PC-3 (cell line): Measurements from ENCODE around the gene FRAT1. TPM values are rescaled to one million over a fixed set of nuclear protein-coding genes. Genes with fewer than 3 reads are reported as not detected.

ENCODE experiments used
- ATAC-seq: fragments of 200-7000 bp; cut with Tn5 transposase; 2 replicates; pipeline ENCODE4 v1.9.1; 2020; ENCODE audit warnings: mild to moderate bottlenecking, moderate library complexity
- Bru-seq: library from RNA; stranded (reverse); fragments of 400-500 nt; gene quantifications from one replicate; lab custom pipeline; 2021; lab: Mats Ljungman, UMichigan
- BruChase-seq, 2 experiments: library from RNA; stranded (reverse); fragments of 400-500 nt; gene quantifications; one replicate each; lab custom pipeline; 2021; lab: Mats Ljungman, UMichigan
- BruUV-seq: library from RNA; stranded (reverse); fragments of 400-500 nt; replicated peaks from 2 replicates; lab custom pipeline; 2021; lab: Mats Ljungman, UMichigan
- CTCF ChIA-PET: fragments of 300-600 bp; sonication (Branson Sonifier 250); formaldehyde crosslinking; loops from one replicate; lab custom pipeline; 2022; ENCODE audit warnings: antibody characterized with exemption; lab: Charles Lee
- POLR2A ChIA-PET: fragments of 300-600 bp; sonication (Branson Sonifier 250); formaldehyde crosslinking; loops from one replicate; lab custom pipeline; 2022; ENCODE audit warnings: antibody characterized with exemption; ENCODE audit not compliant: unreplicated experiment; lab: Charles Lee
- DNase-seq: peaks from one replicate; pipeline ENCODE4 v3.0.0-alpha.2; 2015
- H2AFZ ChIP-seq: fragments of 300-600 bp; sonication (generic); 2 replicates; pipeline ENCODE4 v1.6.0; 2016; ENCODE audit warnings: antibody characterized with exemption, low read length
- H3F3A ChIP-seq: fragments of 300-600 bp; sonication (generic); one replicate; pipeline ENCODE4 v1.6.0; 2017; ENCODE audit warnings: antibody characterized with exemption, low read length, control low read depth, mild to moderate bottlenecking; ENCODE audit not compliant: unreplicated experiment
- H3K27ac ChIP-seq: fragments of 300-600 bp; sonication (generic); 2 replicates; pipeline ENCODE4 v1.5.1; 2016; ENCODE audit warnings: mild to moderate bottlenecking, low read length
- H3K27me3 ChIP-seq: fragments of 300-600 bp; sonication (generic); 2 replicates; pipeline ENCODE4 v1.6.1; 2016; ENCODE audit warnings: low read length, mixed read lengths
- H3K36me3 ChIP-seq: fragments of 300-600 bp; sonication (generic); 2 replicates; pipeline ENCODE4 v1.6.1; 2016; ENCODE audit warnings: low read depth, mixed run types, low read length, mixed read lengths
- H3K4me1 ChIP-seq: fragments of 300-600 bp; sonication (generic); 2 replicates; pipeline ENCODE4 v1.5.1; 2016; ENCODE audit warnings: low read length; ENCODE audit not compliant: insufficient read depth
- H3K4me2 ChIP-seq: fragments of 300-600 bp; sonication (generic); 2 replicates; pipeline ENCODE4 v1.6.0; 2016; ENCODE audit warnings: low read length
- H3K4me3 ChIP-seq: fragments of 300-600 bp; sonication (generic); 2 replicates; pipeline ENCODE4 v1.5.1; 2016; ENCODE audit warnings: mild to moderate bottlenecking, low read length, mixed read lengths
- H3K79me2 ChIP-seq: fragments of 300-600 bp; sonication (generic); 2 replicates; pipeline ENCODE4 v1.6.1; 2017; ENCODE audit warnings: low read length, mixed read lengths
- H3K9ac ChIP-seq: fragments of 300-600 bp; sonication (generic); 2 replicates; pipeline ENCODE4 v1.6.0; 2016; ENCODE audit warnings: mild to moderate bottlenecking, low read length
- H3K9me2 ChIP-seq: fragments of 300-600 bp; sonication (generic); replicated peaks from 2 replicates; pipeline ENCODE4 v1.6.1; 2016; ENCODE audit warnings: mixed run types, low read length, mixed read lengths
- H3K9me3 ChIP-seq: fragments of 300-600 bp; sonication (generic); 2 replicates; pipeline ENCODE4 v1.6.1; 2016; ENCODE audit warnings: low read length, mixed read lengths
- H4K20me1 ChIP-seq: fragments of 300-600 bp; sonication (generic); 2 replicates; pipeline ENCODE4 v1.6.1; 2016; ENCODE audit warnings: low read length, mixed read lengths
- CTCF ChIP-seq: fragments of 300-600 bp; sonication (generic); conservative IDR thresholded peaks from 2 replicates; pipeline ENCODE4 v1.5.1; 2017; ENCODE audit warnings: antibody characterized with exemption, low read depth, mild to moderate bottlenecking, low read length
- EZH2 ChIP-seq: fragments of 300-600 bp; sonication (generic); IDR thresholded peaks from one replicate; pipeline ENCODE4 v1.6.1; 2017; ENCODE audit warnings: antibody characterized with exemption, mild to moderate bottlenecking, low read length; ENCODE audit not compliant: unreplicated experiment
- EZH2phosphoT487 ChIP-seq: fragments of 300-600 bp; sonication (generic); IDR thresholded peaks from 2 replicates; pipeline ENCODE4 v1.6.1; 2018; ENCODE audit warnings: mild to moderate bottlenecking, antibody characterized with exemption, low read length, borderline replicate concordance
- intact Hi-C: fragments of 100-400 bp; cut with micrococcal nuclease; formaldehyde crosslinking; loops from 2 replicates; pipeline ENCODE4 v1.9.0; 2023
- long read RNA-seq: library from polyadenylated mRNA; unstranded; transcript quantifications from one replicate; pipeline ENCODE4 v2.0.0, GENCODE V29; 2021; ENCODE audit not compliant: unreplicated experiment
- total RNA-seq: library from RNA; depleted of rRNA; stranded (reverse); fragments of >200 nt; gene quantifications from 2 replicates; pipeline ENCODE4 v1.2.3, GENCODE V29; 2014; rRNA removed

Gene FRAT1, protein sequence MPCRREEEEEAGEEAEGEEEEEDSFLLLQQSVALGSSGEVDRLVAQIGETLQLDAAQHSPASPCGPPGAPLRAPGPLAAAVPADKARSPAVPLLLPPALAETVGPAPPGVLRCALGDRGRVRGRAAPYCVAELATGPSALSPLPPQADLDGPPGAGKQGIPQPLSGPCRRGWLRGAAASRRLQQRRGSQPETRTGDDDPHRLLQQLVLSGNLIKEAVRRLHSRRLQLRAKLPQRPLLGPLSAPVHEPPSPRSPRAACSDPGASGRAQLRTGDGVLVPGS
- total RNA-seq (4.1 and 4.4 TPM in 2 replicates), Bru-seq, nascent RNA (percentile 45 among the genes with signal in this experiment), BruChase-seq, experiment 1, labeled RNA remaining after a 6-hour chase (percentile 54 among the genes with signal in this experiment), BruChase-seq, experiment 2, labeled RNA remaining after a 2-hour chase (percentile 70 among the genes with signal in this experiment)
- long read RNA-seq, transcript FRAT1-201 (1 exons, 2,649 nt), result major isoform, 53 of 53 reads
- long read RNA-seq, partial matches to known transcripts, result 0 of 53 reads
- long read RNA-seq, other reads (novel, unspliced or antisense), result 0 of 53 reads

DNA sequence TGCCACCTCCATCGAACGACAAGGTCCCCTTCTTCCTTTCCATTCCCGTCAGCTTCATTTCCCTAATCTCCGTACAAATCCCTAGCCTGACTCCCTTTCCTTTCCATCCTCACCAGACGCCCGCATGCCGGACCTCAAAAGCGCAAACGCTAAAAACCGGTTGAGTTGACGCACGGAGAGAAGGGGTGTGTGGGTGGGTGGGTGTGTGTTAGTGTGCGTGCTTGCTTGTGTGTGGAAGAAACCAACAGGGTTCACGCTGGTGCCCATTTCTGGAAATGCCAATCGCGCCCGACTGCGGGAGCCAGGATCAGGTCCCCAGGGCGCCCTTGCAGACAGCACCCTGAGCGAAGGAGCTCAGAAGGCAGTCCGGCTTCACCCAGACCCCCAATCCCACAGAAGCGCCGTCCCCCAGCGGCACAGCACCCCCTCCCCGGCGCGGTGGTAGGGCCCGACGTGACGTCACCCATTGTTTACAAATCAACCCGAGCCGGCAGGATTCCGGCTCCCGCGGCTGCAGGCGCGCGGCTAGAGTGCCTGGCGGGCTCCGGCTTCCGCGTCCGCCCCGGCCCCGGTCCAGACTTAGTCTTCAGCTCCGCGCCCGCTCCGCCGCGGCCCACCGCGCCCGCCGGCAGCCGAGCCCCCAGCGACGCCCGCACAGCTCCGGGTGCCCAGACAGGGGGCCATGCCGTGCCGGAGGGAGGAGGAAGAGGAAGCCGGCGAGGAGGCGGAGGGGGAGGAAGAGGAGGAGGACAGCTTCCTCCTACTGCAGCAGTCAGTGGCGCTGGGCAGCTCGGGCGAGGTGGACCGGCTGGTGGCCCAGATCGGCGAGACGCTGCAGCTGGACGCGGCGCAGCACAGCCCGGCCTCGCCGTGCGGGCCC is at the start of gene FRAT1:
Gene FRAT1 (plus strand): TSS at position 500 of the 880 bp plus-strand sequence. CDS start 183 bp downstream, at position 683.
- ChIA-PET CTCF (interaction anchor here (1.5 kb wide), 1 partner anchor 40 kb away, joined by 5 read pairs; no protein-coding TSS in a partner anchor), POLR2A (interaction anchor here (0.7 kb wide), 1 partner anchor 31 kb away, joined by 11 read pairs; no protein-coding TSS in a partner anchor)
- Histone ChIP-seq H4K20me1 (no peaks in the 10 kb centered on the region), H3K79me2 (no peaks in the 10 kb centered on the region), H3K9me3 (no peaks in the 10 kb centered on the region), H2AFZ (peak within 1 kb of the TSS; percentile 89), H3F3A (no peaks in the 10 kb centered on the region), H3K4me2 (peak within 1 kb of the TSS; percentile 90), H3K27me3 (no peaks in the 10 kb centered on the region), H3K9ac (peak within 1 kb of the TSS; percentile 97), H3K4me1 (peaks cover 9% of the 10 kb centered on the region), H3K9me2 (no peaks in the 10 kb centered on the region), H3K27ac (peak within 1 kb of the TSS; percentile 92), H3K4me3 (peak within 1 kb of the TSS; percentile 80), H3K36me3 (no peaks in the 10 kb centered on the region)
- intact Hi-C loops, result no loop called here
- BruUV-seq, result no TSS peak
- peak; percentile 80 for DNase-seq
- peak; percentile 75 for ATAC-seq
- TF ChIP-seq CTCF (no peak), EZH2phosphoT487 (no peak), EZH2 (no peak)

DNA sequence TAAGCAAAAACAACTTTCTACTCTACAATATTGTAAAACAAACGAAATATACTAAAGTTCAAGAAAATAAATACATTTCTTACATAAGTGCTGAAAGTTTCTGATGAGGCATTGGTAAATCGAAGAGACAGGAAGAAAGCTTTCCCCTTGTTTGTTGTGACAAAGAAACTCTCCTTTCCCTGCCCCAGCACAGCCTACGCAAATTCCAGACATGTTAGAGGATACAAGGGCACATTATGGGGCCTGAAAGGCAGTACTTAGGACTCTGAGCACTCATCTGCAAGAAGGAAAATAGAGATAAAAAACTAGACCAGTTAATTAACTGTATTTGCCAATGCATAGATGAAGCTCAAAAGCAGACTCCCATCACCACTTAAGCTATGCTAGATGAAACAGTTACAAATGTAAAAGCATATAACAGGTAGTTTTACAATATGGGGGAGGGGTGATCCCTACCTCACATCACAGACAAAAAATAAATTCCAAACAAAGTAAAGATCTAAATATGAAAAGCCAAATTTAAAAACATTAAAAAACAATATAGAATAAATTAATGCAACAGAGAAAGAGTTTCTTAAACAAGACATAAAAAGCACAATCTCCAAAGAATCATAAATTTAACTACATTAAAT is 48.4 kb upstream of the FRAT1 start:
- Histone ChIP-seq H4K20me1 (no peaks in the 10 kb centered on the region), H2AFZ (no peak overlapping the region), H3K27ac (no peak overlapping the region), H3K4me3 (no peak overlapping the region), H3F3A (no peaks in the 10 kb centered on the region), H3K9me2 (no peaks in the 10 kb centered on the region), H3K9ac (no peak overlapping the region), H3K27me3 (no peaks in the 10 kb centered on the region), H3K9me3 (no peaks in the 10 kb centered on the region), H3K36me3 (no peaks in the 10 kb centered on the region), H3K79me2 (0 out of 2 replicates have a peak, but pooled peaks cover 3% of the 10 kb centered on the region), H3K4me1 (no peaks in the 10 kb centered on the region), H3K4me2 (no peak overlapping the region)
- ChIA-PET POLR2A (interaction anchor here (0.6 kb wide), 1 partner anchor 84 kb away, joined by 5 read pairs; no protein-coding TSS in a partner anchor), CTCF (no interaction called here)
- DNase-seq (no peak), ATAC-seq (no peak)
- intact Hi-C loops, result no loop called here
- no TSS peak for BruUV-seq
- TF ChIP-seq EZH2, result no peak
- no peak for TF ChIP-seq EZH2phosphoT487
- no peak for TF ChIP-seq CTCF
